ENCODE results near the gene CFAP299. TPM values are rescaled to one million over a fixed set of nuclear protein-coding genes. Genes with fewer than 3 reads are reported as not detected.
"Not testable (repeated sequence)": the region's sequence is repeated elsewhere in the genome, so short reads cannot be mapped to it uniquely, and the experiment has no call there.

CFAP299 gene
- total RNA-seq: not detected

- Mint-ChIP-seq H3K36me3 (no peaks in the 10 kb centered on the region), H3K4me3 (peak within 1 kb of the TSS; percentile 75), H3K27me3 (peaks cover 22% of the 10 kb centered on the region), H3K9me3 (ENCODE audit: low read depth) (no peaks in the 10 kb centered on the region), H3K27ac (no peak within 1 kb of the TSS), H3K4me1 (peaks cover 10% of the 10 kb centered on the region)
- DNase-seq (peak; percentile 74), ATAC-seq (peak; percentile 93)
- CTCF ChIA-PET: no interaction called here
Observed at GRCh38 chr4:80335554-80336358, at the start of gene CFAP299. TSS of gene CFAP299 (plus strand) at chr4:80335730.

DNA sequence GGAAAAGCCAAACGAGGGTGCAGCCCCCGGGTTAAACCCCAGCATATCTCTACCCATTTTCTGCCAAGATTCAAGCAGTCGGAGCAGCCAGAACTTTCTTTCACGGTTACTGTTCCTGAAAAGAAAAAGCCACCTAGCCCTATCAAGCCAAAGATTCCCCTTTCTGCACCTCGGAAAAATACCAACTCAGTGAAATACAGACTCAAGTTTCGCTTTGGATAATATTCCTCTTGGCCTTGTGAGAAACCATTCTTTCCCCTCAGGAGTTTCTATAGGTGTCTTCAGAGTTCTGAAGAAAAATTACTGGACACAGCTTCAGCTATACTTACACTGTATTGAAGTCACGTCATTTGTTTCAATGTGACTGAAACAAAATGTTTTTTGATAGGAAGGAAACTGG, 49.1 kb upstream of the CFAP299 start:
- Mint-ChIP-seq H3K36me3 (no peaks in the 10 kb centered on the region), H3K27me3 (peaks cover 30% of the 10 kb centered on the region), H3K9me3 (ENCODE audit: low read depth) (no peaks in the 10 kb centered on the region), H3K4me3 (no peak overlapping the region), H3K4me1 (no peaks in the 10 kb centered on the region), H3K27ac (no peak overlapping the region)
- DNase-seq (no peak), ATAC-seq (no peak)
- CTCF ChIA-PET: no interaction called here

GRCh38 chr4:80290665-80291064, 44.9 kb upstream of the CFAP299 start:
- H3K36me3 Mint-ChIP-seq; H3K27ac Mint-ChIP-seq; H3K4me3 Mint-ChIP-seq; CTCF ChIA-PET; H3K4me1 Mint-ChIP-seq; ATAC-seq; DNase-seq; H3K9me3 Mint-ChIP-seq (ENCODE audit: low read depth): not testable (repeated sequence)
- H3K27me3 Mint-ChIP-seq: peaks cover 26% of the 10 kb centered on the region

- DNase-seq (no peak), ATAC-seq (no peak)
- H3K27ac Mint-ChIP-seq: no peak overlapping the region
- no peaks in the 10 kb centered on the region for H3K9me3 Mint-ChIP-seq (ENCODE audit: low read depth)
- no peaks in the 10 kb centered on the region for H3K36me3 Mint-ChIP-seq
- H3K4me1 Mint-ChIP-seq: no peaks in the 10 kb centered on the region
- no peak overlapping the region for H3K4me3 Mint-ChIP-seq
- peaks cover 17% of the 10 kb centered on the region for H3K27me3 Mint-ChIP-seq
- CTCF ChIA-PET: interaction anchor here (0.9 kb wide), 1 partner anchor 11 kb away, joined by 3 read pairs; no protein-coding TSS in a partner anchor
Observed at GRCh38 chr4:80294206-80294605, 41.3 kb upstream of the CFAP299 start.

- Mint-ChIP-seq H3K27ac (no peak overlapping the region), H3K9me3 (ENCODE audit: low read depth) (no peaks in the 10 kb centered on the region), H3K4me3 (no peak overlapping the region), H3K4me1 (no peaks in the 10 kb centered on the region), H3K27me3 (peaks cover 15% of the 10 kb centered on the region), H3K36me3 (no peaks in the 10 kb centered on the region)
- ATAC-seq: no peak
- DNase-seq: no peak
- CTCF ChIA-PET: interaction anchor here (0.9 to 1.0 kb wide), 2 partner anchors 10 to 75 kb away, joined by 3 read pairs; no protein-coding TSS in a partner anchor
Observed at GRCh38 chr4:80295336-80295735, 40.2 kb upstream of the CFAP299 start.

DNA sequence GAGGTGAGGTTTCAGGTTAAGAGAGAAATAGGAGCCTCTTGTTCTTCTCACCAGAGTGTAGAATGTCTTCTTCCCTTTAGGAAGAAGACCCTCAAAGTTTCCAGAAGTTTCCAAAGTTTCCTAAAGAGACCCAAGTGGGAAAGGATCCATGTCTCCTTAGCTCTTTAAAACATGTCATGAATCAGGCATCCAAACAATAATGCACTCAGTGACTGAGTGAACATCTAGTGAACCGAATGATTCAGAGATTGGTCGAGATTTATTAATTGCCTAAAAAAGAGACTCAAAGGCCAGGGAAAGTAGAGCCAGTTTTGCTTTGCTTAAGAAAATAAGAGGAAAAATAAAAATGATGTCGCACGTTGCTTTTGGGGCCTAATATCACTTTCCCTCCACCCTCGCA, 39.7 kb upstream of the CFAP299 start:
- CTCF ChIA-PET: interaction anchor here (1.0 kb wide), 1 partner anchor 76 kb away, joined by 3 read pairs; no protein-coding TSS in a partner anchor
- no peak overlapping the region for H3K4me3 Mint-ChIP-seq
- no peak for ATAC-seq
- DNase-seq: no peak
- peaks cover 13% of the 10 kb centered on the region for H3K27me3 Mint-ChIP-seq
- H3K4me1 Mint-ChIP-seq: no peaks in the 10 kb centered on the region
- no peaks in the 10 kb centered on the region for H3K9me3 Mint-ChIP-seq (ENCODE audit: low read depth)
- H3K36me3 Mint-ChIP-seq: no peaks in the 10 kb centered on the region
- H3K27ac Mint-ChIP-seq: no peak overlapping the region

DNA sequence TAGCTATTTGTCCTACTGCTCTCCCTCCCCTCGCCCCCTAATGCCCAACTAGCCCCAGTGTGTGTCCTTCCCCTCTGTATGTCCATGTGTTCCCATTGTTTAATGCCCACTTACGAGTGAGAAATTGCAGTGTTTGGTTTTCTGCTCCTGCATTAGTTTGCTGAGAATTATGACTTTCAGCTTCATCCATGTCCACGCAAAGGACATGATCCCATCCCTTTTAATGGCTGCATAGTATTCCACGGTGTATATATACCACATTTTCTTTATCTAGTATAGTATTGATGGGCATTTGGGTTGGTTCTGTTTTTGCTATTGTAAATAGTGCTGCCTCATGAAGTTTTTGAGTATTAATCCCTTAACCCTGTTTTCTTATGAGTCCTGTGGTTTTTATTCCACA, 33.6 kb upstream of the CFAP299 start:
- ATAC-seq (no peak), DNase-seq (no peak)
- Mint-ChIP-seq H3K27ac (no peak overlapping the region), H3K36me3 (no peaks in the 10 kb centered on the region), H3K4me3 (no peak overlapping the region), H3K4me1 (no peaks in the 10 kb centered on the region), H3K27me3 (peaks cover 12% of the 10 kb centered on the region), H3K9me3 (ENCODE audit: low read depth) (no peaks in the 10 kb centered on the region)
- CTCF ChIA-PET: no interaction called here

GRCh38 chr4:80302616-80303223, 32.8 kb upstream of the CFAP299 start:
- no peak overlapping the region for H3K4me3 Mint-ChIP-seq
- no peaks in the 10 kb centered on the region for H3K36me3 Mint-ChIP-seq
- CTCF ChIA-PET: no interaction called here
- ATAC-seq: no peak
- no peaks in the 10 kb centered on the region for H3K9me3 Mint-ChIP-seq (ENCODE audit: low read depth)
- DNase-seq: no peak
- no peak overlapping the region for H3K27ac Mint-ChIP-seq
- H3K4me1 Mint-ChIP-seq: no peaks in the 10 kb centered on the region
- peaks cover 16% of the 10 kb centered on the region for H3K27me3 Mint-ChIP-seq

DNA sequence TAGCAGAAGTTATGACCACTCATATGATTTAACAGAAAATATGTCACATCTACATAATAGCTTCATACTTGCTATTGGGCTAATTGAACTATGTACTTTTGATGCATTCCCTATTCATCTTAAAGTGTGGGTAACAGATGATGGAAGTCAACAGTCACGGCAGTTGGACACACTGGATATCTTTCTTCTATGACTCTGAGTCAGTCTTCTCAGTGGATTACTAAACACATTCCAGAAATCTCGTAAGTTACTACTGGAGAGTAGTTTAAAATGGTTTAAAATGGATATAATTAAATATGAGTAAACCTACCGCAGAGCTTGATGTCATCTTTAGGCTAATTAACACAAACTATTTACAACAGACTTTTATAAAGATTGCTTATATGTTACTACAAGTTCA, 30.1 kb upstream of the CFAP299 start:
- H3K36me3 Mint-ChIP-seq: no peaks in the 10 kb centered on the region
- DNase-seq (no peak), ATAC-seq (no peak)
- H3K9me3 Mint-ChIP-seq (ENCODE audit: low read depth): no peaks in the 10 kb centered on the region
- H3K4me3 Mint-ChIP-seq: no peak overlapping the region
- no peak overlapping the region for H3K27ac Mint-ChIP-seq
- no peaks in the 10 kb centered on the region for H3K4me1 Mint-ChIP-seq
- peaks cover 30% of the 10 kb centered on the region for H3K27me3 Mint-ChIP-seq
- CTCF ChIA-PET: interaction anchor here (0.5 to 1.3 kb wide), 2 partner anchors 11 to 672 kb away, joined by 3 to 5 read pairs; no protein-coding TSS in a partner anchor

GRCh38 chr4:80306260-80306659, 29.3 kb upstream of the CFAP299 start:
- ATAC-seq (no peak), DNase-seq (no peak)
- Mint-ChIP-seq H3K4me3 (no peak overlapping the region), H3K36me3 (no peaks in the 10 kb centered on the region), H3K27me3 (peaks cover 31% of the 10 kb centered on the region), H3K9me3 (ENCODE audit: low read depth) (no peaks in the 10 kb centered on the region), H3K4me1 (no peaks in the 10 kb centered on the region), H3K27ac (no peak overlapping the region)
- CTCF ChIA-PET: no interaction called here

DNA sequence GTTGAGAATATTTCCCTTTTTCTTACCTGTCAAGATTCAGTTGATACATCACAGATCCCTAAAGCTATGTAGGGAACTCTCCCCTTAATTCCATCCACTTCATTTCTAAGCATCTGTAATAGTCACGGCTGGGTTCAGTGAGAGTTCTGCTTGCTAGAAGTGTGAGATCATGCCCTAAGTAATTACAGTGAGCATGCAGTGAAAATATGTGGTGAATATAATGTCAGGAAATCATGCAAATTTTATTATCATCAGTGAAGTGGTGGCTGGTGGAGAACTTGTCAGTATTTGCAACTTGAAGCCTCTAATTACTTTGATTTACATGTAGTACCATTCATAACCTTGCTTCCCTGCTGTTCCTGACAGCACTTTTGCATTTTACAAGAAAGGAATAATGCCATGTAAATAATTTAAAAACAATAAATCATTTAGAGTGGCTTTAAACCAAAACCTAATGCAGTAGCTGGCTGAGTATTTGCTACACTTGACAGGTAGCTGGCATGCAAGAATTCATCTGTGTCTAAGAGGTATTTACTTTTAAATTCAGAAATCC, 28.3 kb upstream of the CFAP299 start:
- CTCF ChIA-PET: no interaction called here
- H3K36me3 Mint-ChIP-seq: no peaks in the 10 kb centered on the region
- no peaks in the 10 kb centered on the region for H3K4me1 Mint-ChIP-seq
- no peak for ATAC-seq
- H3K4me3 Mint-ChIP-seq: no peak overlapping the region
- no peak overlapping the region for H3K27ac Mint-ChIP-seq
- no peak for DNase-seq
- H3K27me3 Mint-ChIP-seq: peaks cover 35% of the 10 kb centered on the region
- H3K9me3 Mint-ChIP-seq (ENCODE audit: low read depth): no peaks in the 10 kb centered on the region

DNA sequence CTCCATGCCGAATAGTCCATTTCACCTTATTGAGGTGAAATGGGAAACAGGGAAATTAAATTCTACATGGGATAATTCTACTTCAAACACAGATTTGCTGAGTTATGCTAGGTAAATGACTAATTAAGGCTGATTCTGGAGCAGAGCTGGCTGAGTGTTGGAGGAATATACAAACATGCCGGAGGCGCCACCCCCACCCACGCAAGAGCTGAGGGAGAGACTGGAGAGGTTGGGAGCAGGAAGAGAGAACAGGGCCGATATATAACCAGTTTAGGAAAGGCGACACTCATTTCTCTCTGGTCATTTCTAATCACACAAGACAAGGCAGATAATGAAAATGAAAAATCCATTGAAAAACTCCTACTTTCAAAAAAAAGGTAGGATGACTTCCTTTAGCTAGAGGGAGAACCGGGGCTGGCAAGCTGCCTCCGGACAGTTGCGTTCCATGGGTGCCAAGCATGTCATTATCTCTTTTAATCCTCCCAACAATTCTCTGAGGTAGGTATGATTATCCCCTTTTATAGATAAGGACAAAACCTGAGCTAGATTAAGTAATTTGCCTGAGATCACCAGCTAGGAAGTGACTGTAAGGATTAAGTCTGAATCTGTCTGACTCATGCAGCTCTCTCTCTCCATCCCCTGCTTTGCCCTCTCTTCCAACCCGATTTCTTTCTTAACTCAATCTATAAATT, 27.6 kb upstream of the CFAP299 start:
- H3K27me3 Mint-ChIP-seq: peaks cover 35% of the 10 kb centered on the region
- no peak overlapping the region for H3K27ac Mint-ChIP-seq
- CTCF ChIA-PET: no interaction called here
- ATAC-seq: no peak
- H3K9me3 Mint-ChIP-seq (ENCODE audit: low read depth): no peaks in the 10 kb centered on the region
- no peaks in the 10 kb centered on the region for H3K4me1 Mint-ChIP-seq
- no peak overlapping the region for H3K4me3 Mint-ChIP-seq
- no peaks in the 10 kb centered on the region for H3K36me3 Mint-ChIP-seq
- no peak for DNase-seq

- ATAC-seq (no peak), DNase-seq (no peak)
- CTCF ChIA-PET: no interaction called here
- H3K27ac Mint-ChIP-seq: no peak overlapping the region
- H3K36me3 Mint-ChIP-seq: no peaks in the 10 kb centered on the region
- H3K4me1 Mint-ChIP-seq: no peaks in the 10 kb centered on the region
- no peaks in the 10 kb centered on the region for H3K9me3 Mint-ChIP-seq (ENCODE audit: low read depth)
- peaks cover 38% of the 10 kb centered on the region for H3K27me3 Mint-ChIP-seq
- no peak overlapping the region for H3K4me3 Mint-ChIP-seq
Observed at GRCh38 chr4:80308466-80308822, 27.1 kb upstream of the CFAP299 start.
